ENCODE data around the gene PAH.

- TF ChIP-seq CTCF (IDR thresholded peaks at IDR 0.05) (no peak), POLR2A (IDR thresholded peaks at IDR 0.05; ENCODE audit: low read depth) (no peak)
Observed at GRCh38 chr12:102848832-102849231, 68.2 kb downstream of the PAH start.

Data from esophagus muscularis mucosa (tissue), 3 donors.